Activated T-helper 2 cell treated with anti-CD3 and anti-CD28 coated beads, Interferon-gamma antibody, Interleukin-2, Interleukin-4, amounts not matched to agents 10 μg/mL and 5 μg/mL and 100 μg/mL, durations not matched to agents 14 hours and 24 hours and 36 hours (primary cell): Measurements from ENCODE around the gene CENPN. TPM values are rescaled to one million over a fixed set of nuclear protein-coding genes. Genes with fewer than 3 reads are reported as not detected.

Experiments used
- DNase-seq: peaks from one replicate; pipeline ENCODE4 v3.0.0; 2021; ENCODE audit warnings: low spot score
- H3K27ac Mint-ChIP-seq: one replicate; pipeline ENCODE4 v1.8.0; 2021; ENCODE audit warnings: mixed read lengths
- H3K27me3 Mint-ChIP-seq: one replicate; pipeline ENCODE4 v1.8.0; 2021; ENCODE audit warnings: low read depth, mixed read lengths
- H3K36me3 Mint-ChIP-seq: one replicate; pipeline ENCODE4 v1.8.0; 2021; ENCODE audit warnings: low read depth, mixed read lengths
- H3K4me1 Mint-ChIP-seq: one replicate; pipeline ENCODE4 v1.8.0; 2021; ENCODE audit warnings: low read depth, mixed read lengths
- H3K4me3 Mint-ChIP-seq: one replicate; pipeline ENCODE4 v1.8.0; 2021; ENCODE audit warnings: low read depth, mild to moderate bottlenecking, moderate library complexity, mixed read lengths
- H3K9me3 Mint-ChIP-seq: one replicate; pipeline ENCODE4 v1.8.0; 2021; ENCODE audit warnings: mixed read lengths
- intact Hi-C: fragments of 100-400 bp; cut with micrococcal nuclease; formaldehyde crosslinking; loops from one replicate; pipeline ENCODE4 v1.15.1; 2023
- total RNA-seq: library from RNA; stranded (reverse); gene quantifications from 2 replicates; pipeline ENCODE4 v1.2.3, GENCODE V29; 2022

CENPN gene, protein sequence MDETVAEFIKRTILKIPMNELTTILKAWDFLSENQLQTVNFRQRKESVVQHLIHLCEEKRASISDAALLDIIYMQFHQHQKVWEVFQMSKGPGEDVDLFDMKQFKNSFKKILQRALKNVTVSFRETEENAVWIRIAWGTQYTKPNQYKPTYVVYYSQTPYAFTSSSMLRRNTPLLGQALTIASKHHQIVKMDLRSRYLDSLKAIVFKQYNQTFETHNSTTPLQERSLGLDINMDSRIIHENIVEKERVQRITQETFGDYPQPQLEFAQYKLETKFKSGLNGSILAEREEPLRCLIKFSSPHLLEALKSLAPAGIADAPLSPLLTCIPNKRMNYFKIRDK
- total RNA-seq = 57.4 and 57.9 TPM in 2 replicates

DNA sequence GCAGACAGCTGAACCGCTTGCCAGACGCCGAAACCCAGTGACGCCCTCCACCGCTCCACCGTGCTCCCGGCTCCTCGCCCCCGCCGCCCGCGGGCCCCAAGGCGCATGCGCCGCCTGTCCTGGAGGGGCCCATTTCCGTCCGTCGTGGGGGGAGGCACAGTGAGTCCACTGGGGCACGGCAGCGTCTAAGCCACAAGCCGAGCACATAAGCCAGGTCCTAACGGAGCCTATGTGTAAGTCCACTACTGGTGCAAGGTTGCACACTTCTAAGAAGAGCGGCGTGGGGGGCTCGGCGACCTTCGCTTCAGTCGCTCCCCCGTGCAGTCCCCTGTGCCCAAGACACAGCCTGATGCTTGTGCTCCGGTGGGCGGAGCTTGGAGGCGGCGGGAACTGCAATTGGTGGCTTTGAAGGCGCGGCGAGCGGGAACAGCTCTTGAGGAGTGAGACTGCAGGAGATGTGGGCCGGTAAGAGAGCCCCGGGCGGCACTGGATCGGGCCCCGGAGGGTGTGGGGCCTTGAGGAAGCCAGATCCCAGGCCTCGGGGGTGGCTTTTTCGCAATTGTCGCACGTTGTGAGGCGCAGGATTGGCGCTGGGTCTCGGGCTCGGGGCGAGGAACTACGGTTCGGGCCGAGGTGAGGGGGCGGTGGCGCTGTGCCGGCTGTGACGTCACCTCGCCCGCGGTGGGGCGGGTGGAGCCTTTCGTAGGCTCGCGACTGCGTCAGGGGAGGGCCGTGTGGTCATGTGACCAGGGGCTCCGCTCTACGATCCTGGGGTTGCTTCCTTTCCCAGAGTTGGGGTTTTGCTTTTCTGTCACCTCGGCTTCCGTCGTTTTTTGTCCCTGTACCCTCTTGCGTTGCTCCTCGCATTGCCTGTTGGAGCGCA, at the start of gene CENPN, which contains the start of gene CMC2:
CENPN (plus strand) TSS at position 402 of the 883 bp plus-strand sequence. CDS start 4,726 bp downstream, outside the sequence.
CMC2 (minus strand) TSS at position 73 of the 883 bp plus-strand sequence. CDS start 9,491 bp downstream, outside the sequence.
- Mint-ChIP-seq H3K4me1 (peaks cover 46% of the 10 kb centered on the region), H3K27me3 (no peaks in the 10 kb centered on the region), H3K27ac (peak within 1 kb of the TSS; percentile 100), H3K4me3 (peak within 1 kb of the TSS; percentile 96), H3K36me3 (peaks cover 59% of the 10 kb centered on the region), H3K9me3 (no peaks in the 10 kb centered on the region)
- DNase-seq = peak; percentile 98
- intact Hi-C loops = loop anchor here (1.0 to 10.0 kb wide), 8 partner anchors 10 to 610 kb away; partner anchors contain the start of genes ATMIN, C16orf46, CDYL2 and GAN

- H3K27me3 Mint-ChIP-seq = no peaks in the 10 kb centered on the region
- intact Hi-C loops = no loop called here
- H3K9me3 Mint-ChIP-seq = peaks cover 62% of the 10 kb centered on the region
- H3K27ac Mint-ChIP-seq = no peak overlapping the region
- no peak overlapping the region for H3K4me3 Mint-ChIP-seq
- no peak for DNase-seq
- peaks cover 23% of the 10 kb centered on the region for H3K36me3 Mint-ChIP-seq
- no peaks in the 10 kb centered on the region for H3K4me1 Mint-ChIP-seq
Observed at GRCh38 chr16:80958284-80958683, 48.7 kb upstream of the CENPN start.

GRCh38 chr16:80962879-80963278, 44.1 kb upstream of the CENPN start:
- H3K4me1 Mint-ChIP-seq = peaks cover 1% of the 10 kb centered on the region
- no peak overlapping the region for H3K4me3 Mint-ChIP-seq
- peaks cover 9% of the 10 kb centered on the region for H3K36me3 Mint-ChIP-seq
- no peak overlapping the region for H3K27ac Mint-ChIP-seq
- intact Hi-C loops = no loop called here
- peaks cover 39% of the 10 kb centered on the region for H3K9me3 Mint-ChIP-seq
- no peak for DNase-seq
- no peaks in the 10 kb centered on the region for H3K27me3 Mint-ChIP-seq

- no peak for DNase-seq
- Mint-ChIP-seq H3K4me3 (no peak overlapping the region), H3K4me1 (peaks cover 3% of the 10 kb centered on the region), H3K27ac (no peak overlapping the region), H3K36me3 (peaks cover 13% of the 10 kb centered on the region), H3K27me3 (no peaks in the 10 kb centered on the region), H3K9me3 (peaks cover 24% of the 10 kb centered on the region)
- intact Hi-C loops = no loop called here
Observed at GRCh38 chr16:80964351-80964750, 42.7 kb upstream of the CENPN start.

DNA sequence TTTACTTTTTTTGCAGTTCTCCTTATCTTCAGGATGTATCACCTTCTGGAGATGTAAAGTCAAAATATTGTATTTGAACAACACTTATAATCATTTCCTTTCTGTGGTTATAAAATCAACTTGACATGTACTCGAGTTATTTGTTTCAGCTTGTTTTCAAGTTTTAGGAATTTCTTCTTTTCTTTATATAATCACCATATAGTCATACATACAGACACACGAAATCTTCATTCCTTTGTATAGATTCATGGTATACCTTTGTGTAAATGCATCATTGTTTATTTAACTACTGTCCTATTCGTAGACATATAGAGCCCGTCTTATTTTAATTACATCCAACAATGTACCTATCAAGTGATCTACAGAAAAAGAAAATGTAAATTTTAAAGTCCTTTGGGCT, 40.4 kb upstream of the CENPN start:
- H3K27ac Mint-ChIP-seq = no peak overlapping the region
- peaks cover 3% of the 10 kb centered on the region for H3K4me1 Mint-ChIP-seq
- no peak overlapping the region for H3K4me3 Mint-ChIP-seq
- no peaks in the 10 kb centered on the region for H3K27me3 Mint-ChIP-seq
- peaks cover 2% of the 10 kb centered on the region for H3K9me3 Mint-ChIP-seq
- peaks cover 17% of the 10 kb centered on the region for H3K36me3 Mint-ChIP-seq
- no peak for DNase-seq
- intact Hi-C loops = no loop called here

DNA sequence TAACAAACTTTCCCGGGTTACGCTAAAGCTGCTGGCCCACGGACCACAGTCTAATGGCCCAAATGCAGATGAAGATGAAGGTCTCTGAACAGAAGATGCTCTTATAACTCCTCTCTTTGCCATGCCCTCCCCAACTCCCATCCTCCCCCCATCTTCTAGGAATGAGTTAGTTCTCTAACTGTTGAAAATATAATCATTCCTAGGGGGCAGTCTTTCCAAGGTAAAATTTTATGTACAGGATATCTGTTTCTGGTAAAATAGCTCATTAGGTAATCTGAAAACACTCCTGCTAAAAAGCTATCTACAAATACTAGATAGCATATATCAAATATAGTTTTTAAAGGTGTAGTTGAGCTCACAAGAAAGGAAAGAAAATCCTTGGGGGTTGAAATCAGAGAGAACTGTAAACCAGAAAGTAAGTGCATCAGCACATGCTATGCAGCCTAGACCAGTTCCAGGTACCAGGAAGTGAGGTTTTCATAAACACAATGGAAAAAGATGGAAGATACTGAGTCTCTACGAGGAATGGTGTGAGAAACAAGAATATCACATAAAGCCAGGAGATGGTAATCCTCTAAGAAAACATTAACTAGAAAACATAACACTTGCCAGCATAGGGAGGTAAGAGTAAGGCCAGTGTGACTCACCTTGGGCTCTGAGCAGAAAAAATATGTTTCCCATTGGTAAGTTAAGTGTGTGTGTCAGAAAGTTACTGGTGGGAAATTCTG, 38.5 kb upstream of the CENPN start:
- Mint-ChIP-seq H3K27ac (no peak overlapping the region), H3K4me3 (no peak overlapping the region), H3K9me3 (no peaks in the 10 kb centered on the region), H3K27me3 (no peaks in the 10 kb centered on the region), H3K4me1 (peaks cover 8% of the 10 kb centered on the region), H3K36me3 (peaks cover 26% of the 10 kb centered on the region)
- DNase-seq = no peak
- intact Hi-C loops = no loop called here

DNA sequence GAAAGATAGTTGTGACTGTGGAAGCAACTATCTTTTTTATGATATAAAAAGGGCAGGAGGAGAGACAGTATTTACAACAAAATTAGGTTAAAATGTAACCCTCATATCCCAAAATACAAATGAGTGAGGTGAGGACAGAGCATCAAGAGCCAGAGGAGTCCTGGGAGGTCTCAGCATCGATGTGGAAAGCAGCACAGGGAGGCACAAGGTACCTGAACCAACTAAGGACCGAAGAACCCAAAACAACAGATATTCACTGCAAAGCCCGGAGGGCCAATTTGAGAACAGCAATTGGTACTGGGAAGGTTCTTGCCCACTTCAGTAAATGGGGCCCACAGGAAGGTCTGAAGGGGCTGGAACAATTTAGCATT, 37.9 kb upstream of the CENPN start:
- intact Hi-C loops = no loop called here
- Mint-ChIP-seq H3K27me3 (no peaks in the 10 kb centered on the region), H3K4me1 (peaks cover 8% of the 10 kb centered on the region), H3K9me3 (no peaks in the 10 kb centered on the region), H3K27ac (no peak overlapping the region), H3K36me3 (peaks cover 30% of the 10 kb centered on the region), H3K4me3 (no peak overlapping the region)
- DNase-seq = no peak

DNA sequence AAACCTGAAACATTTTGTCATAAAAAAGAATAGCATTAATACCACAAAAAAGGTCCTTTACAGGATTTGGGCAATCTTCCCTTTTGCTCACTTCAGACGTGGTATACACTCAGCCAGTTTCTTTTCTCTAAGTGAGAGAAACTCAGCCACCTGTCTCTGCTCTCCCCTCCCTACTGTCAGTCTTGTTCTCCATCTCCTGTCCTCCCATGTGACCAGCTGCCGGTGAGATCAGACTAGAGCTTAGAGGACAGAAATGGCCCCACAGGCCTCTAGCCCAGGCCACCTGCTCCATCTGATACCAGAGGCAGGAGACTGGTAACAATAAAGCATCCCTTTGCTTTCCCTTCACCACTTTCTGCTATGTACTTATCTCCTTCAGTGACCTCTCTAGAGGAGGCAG, 35.2 kb upstream of the CENPN start:
- peaks cover 14% of the 10 kb centered on the region for H3K4me1 Mint-ChIP-seq
- no peak for DNase-seq

DNA sequence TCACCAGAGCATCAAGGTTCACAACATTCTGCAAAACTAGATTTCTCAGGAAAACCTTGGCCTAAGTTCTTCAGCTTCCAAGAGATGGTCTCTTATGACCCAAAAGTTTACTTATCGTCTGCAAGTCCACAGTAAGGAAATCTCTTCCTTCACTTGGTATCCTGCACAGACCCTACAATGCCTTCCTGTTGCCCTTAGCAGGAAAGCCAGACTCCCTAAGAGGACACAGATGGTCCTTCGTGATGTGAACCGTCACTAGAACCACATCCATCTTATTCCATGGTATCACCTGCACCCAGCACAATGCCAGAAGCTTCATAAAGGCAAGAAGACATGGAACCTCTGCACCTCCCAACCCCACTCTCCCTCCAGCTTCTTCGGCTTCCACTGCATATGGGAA, 34.4 kb upstream of the CENPN start:
- DNase-seq = no peak
- no peaks in the 10 kb centered on the region for H3K27me3 Mint-ChIP-seq
- no peak overlapping the region for H3K27ac Mint-ChIP-seq
- peaks cover 14% of the 10 kb centered on the region for H3K4me1 Mint-ChIP-seq
- H3K9me3 Mint-ChIP-seq = no peaks in the 10 kb centered on the region
- intact Hi-C loops = no loop called here
- H3K36me3 Mint-ChIP-seq = peaks cover 57% of the 10 kb centered on the region
- no peak overlapping the region for H3K4me3 Mint-ChIP-seq

More for the DNA sequence above, 35.2 kb upstream of the CENPN start:
- H3K9me3 Mint-ChIP-seq = no peaks in the 10 kb centered on the region
- intact Hi-C loops = no loop called here
- H3K27me3 Mint-ChIP-seq = no peaks in the 10 kb centered on the region
- no peak overlapping the region for H3K4me3 Mint-ChIP-seq
- H3K36me3 Mint-ChIP-seq = peaks cover 51% of the 10 kb centered on the region
- H3K27ac Mint-ChIP-seq = peak overlapping the region; percentile 40

DNA sequence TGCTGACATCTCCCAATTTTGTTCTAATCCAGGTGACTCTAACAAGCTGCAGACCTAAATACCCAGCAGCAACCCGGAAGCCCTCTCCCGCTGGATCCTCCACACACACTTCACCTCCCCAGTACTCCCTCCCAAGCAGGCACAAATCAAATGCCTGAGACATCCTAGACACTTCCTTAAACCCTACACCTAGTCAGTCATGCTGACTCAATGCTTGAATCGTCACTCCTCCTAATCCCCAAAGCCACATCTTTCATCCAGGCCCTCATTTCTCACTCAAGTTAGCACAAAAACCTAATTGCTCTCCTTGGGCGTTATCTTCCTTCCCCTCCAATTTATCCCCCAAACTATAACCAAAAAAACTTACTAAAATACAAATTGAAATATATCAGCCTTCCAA, 33.0 kb upstream of the CENPN start:
- H3K27me3 Mint-ChIP-seq = no peaks in the 10 kb centered on the region
- no peak for DNase-seq
- intact Hi-C loops = no loop called here
- peaks cover 64% of the 10 kb centered on the region for H3K36me3 Mint-ChIP-seq
- H3K27ac Mint-ChIP-seq = peak overlapping the region; percentile 30
- peaks cover 12% of the 10 kb centered on the region for H3K4me1 Mint-ChIP-seq
- H3K4me3 Mint-ChIP-seq = no peak overlapping the region
- H3K9me3 Mint-ChIP-seq = no peaks in the 10 kb centered on the region

- peaks cover 61% of the 10 kb centered on the region for H3K36me3 Mint-ChIP-seq
- H3K27me3 Mint-ChIP-seq = no peaks in the 10 kb centered on the region
- no peak overlapping the region for H3K4me3 Mint-ChIP-seq
- H3K27ac Mint-ChIP-seq = peak overlapping the region; percentile 62
- H3K4me1 Mint-ChIP-seq = peaks cover 12% of the 10 kb centered on the region
- no peak for DNase-seq
- intact Hi-C loops = no loop called here
- no peaks in the 10 kb centered on the region for H3K9me3 Mint-ChIP-seq
Observed at GRCh38 chr16:80974649-80975376, 32.2 kb upstream of the CENPN start.

DNA sequence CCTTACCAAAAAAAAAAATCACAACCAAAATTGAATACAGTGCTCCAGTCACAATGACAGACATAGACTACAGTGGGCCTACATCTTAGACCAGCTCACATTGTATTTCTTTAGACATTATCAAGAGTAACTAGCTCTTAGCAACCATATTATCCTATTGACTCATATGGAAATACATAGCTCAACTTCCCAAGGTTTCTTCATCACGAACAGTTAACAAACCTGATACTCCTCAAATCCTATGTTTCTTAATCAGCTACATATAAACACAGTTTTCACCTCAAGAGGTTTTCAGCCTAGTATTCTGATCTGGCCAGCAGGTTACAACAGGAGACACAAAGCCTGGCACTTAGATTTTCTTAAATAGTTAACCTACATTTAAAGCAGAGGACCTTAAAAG, 30.1 kb upstream of the CENPN start:
- DNase-seq = no peak
- H3K4me3 Mint-ChIP-seq = no peak overlapping the region
- no peaks in the 10 kb centered on the region for H3K27me3 Mint-ChIP-seq
- peaks cover 10% of the 10 kb centered on the region for H3K4me1 Mint-ChIP-seq
- H3K27ac Mint-ChIP-seq = no peak overlapping the region
- H3K36me3 Mint-ChIP-seq = peaks cover 67% of the 10 kb centered on the region
- intact Hi-C loops = no loop called here
- H3K9me3 Mint-ChIP-seq = no peaks in the 10 kb centered on the region
